HG02981 (cell line): Measurements from ENCODE around the gene ELOVL7.
"Not testable (repeated sequence)": the region's sequence is repeated elsewhere in the genome, so short reads cannot be mapped to it uniquely, and the experiment has no call there.

Experiments used
- ATAC-seq: cut with Tn5 transposase; IDR thresholded peaks from one replicate; pipeline ENCODE4 v1.9.1; 2021; ENCODE audit warnings: mild to moderate bottlenecking, moderate library complexity; ENCODE audit not compliant: unreplicated experiment

The ELOVL7 gene

GRCh38 chr5:60797482-60798153 lies 46.5 kb downstream of the ELOVL7 start:
- no peak for ATAC-seq

- ATAC-seq: not testable (repeated sequence)
These were observed 48.6 kb downstream of the ELOVL7 start for GRCh38 chr5:60795424-60795950.

- ATAC-seq: no peak
These were observed 49.4 kb downstream of the ELOVL7 start for GRCh38 chr5:60794691-60795090.

- no peak for ATAC-seq
These were observed 51.6 kb downstream of the ELOVL7 start for GRCh38 chr5:60792438-60792837.

- ATAC-seq: no peak
These were observed 54.5 kb downstream of the ELOVL7 start for GRCh38 chr5:60789551-60789950.

GRCh38 chr5:60788863-60789513 lies 55.1 kb downstream of the ELOVL7 start:
- no peak for ATAC-seq

GRCh38 chr5:60779466-60779865 lies 64.6 kb downstream of the ELOVL7 start:
- ATAC-seq: no peak

- no peak for ATAC-seq
These were observed 67.7 kb downstream of the ELOVL7 start for GRCh38 chr5:60776343-60776742.

GRCh38 chr5:60765019-60765709 lies 78.9 kb downstream of the ELOVL7 start:
- ATAC-seq: no peak

- ATAC-seq: no peak
These were observed 81.0 kb downstream of the ELOVL7 start for GRCh38 chr5:60763061-60763460.

GRCh38 chr5:60754495-60754894 lies 89.6 kb downstream of the ELOVL7 start:
- ATAC-seq: no peak

- ATAC-seq: no peak
These were observed 99.4 kb downstream of the ELOVL7 start for GRCh38 chr5:60744682-60745081.

GRCh38 chr5:60743511-60744314 lies 100.4 kb downstream of the ELOVL7 start:
- ATAC-seq: no peak

GRCh38 chr5:60740322-60740721 lies 103.7 kb downstream of the ELOVL7 start:
- no peak for ATAC-seq

GRCh38 chr5:60738933-60739332 lies 105.1 kb downstream of the ELOVL7 start:
- ATAC-seq: no peak

GRCh38 chr5:60738461-60738860 lies 105.6 kb downstream of the ELOVL7 start:
- no peak for ATAC-seq

GRCh38 chr5:60730858-60731257 lies 113.2 kb downstream of the ELOVL7 start:
- ATAC-seq: not testable (repeated sequence)

GRCh38 chr5:60727033-60727679 lies 116.9 kb downstream of the ELOVL7 start:
- no peak for ATAC-seq

- no peak for ATAC-seq
These were observed 119.9 kb downstream of the ELOVL7 start for GRCh38 chr5:60724126-60724525.

GRCh38 chr5:60722416-60722815 lies 121.7 kb downstream of the ELOVL7 start:
- ATAC-seq: no peak
